GM08714 (cell line): ENCODE results near the gene LARGE1.

Source experiments
- H3K4me3 ChIP-seq: fragments of 200-500 bp; sonication (Bioruptor generic); 2 replicates; pipeline ENCODE4 v1.5.1; 2014; ENCODE audit warnings: mild to moderate bottlenecking, low read length, inconsistent platforms
- ZNF274 ChIP-seq: IDR thresholded peaks from 2 replicates; pipeline ENCODE4 v1.6.1; 2012; ENCODE audit warnings: mild to moderate bottlenecking, low read depth, low read length

LARGE1 gene

DNA sequence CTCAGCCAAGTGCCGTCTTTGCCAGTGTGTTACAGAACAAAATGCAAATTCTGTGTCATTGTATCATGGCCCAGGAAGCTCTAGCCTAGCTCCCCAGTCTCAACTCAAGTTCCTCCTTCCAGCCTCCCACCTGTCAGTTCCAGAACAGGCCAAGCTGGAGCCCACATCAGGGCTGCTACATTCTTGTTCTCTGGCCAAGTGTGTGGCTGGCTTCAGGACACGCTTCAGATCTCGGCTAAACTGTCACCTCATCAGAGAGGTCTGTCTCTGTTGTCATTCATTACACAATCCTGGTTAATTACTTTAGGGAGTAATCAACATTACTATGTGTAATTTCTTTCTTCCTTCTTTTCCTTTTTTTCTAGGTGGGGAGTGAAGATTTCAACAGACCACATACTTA, 515.1 kb downstream of the LARGE1 start:
- TF ChIP-seq ZNF274, result no peak
- H3K4me3 ChIP-seq, result no peak overlapping the region

DNA sequence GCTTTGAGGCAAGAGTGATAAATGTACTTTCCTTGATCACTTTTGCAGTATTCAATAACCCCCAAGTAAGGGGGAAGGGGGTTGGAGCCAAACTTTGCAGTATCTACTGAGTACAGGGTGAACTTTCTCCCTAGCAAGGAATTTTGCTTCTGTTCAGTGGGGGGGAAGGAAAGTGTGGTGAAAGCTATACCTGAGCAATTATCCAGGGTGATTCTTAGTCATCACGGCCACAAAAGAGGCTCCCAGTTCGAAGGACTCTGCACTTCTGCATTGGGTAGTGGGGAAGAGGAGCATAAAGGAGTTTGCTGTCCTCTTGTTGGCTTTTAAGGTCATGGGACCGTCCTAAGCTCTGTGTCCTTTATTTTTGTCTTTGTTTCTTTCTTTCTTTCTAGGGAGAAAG, 515.6 kb downstream of the LARGE1 start:
- H3K4me3 ChIP-seq, result no peak overlapping the region
- no peak for TF ChIP-seq ZNF274

DNA sequence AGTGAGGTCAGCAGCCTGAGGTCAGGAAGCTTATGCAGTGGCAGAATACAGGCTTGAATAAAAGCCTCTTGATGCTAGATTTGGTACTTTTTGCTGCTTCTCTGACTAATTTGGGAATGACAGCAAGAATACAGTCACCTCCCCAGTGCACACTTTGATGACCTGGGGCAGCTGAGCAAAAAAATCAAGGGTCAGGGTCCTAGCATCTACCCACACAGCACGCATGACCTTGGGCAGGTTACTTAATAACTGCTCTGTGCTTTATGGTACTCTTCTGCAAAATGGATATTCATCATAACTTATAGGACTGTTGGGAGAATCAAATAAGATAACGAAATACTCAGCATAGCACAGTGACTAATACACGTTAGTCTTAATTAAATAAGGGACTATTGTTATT, 518.0 kb downstream of the LARGE1 start:
- no peak overlapping the region for H3K4me3 ChIP-seq
- TF ChIP-seq ZNF274, result no peak

DNA sequence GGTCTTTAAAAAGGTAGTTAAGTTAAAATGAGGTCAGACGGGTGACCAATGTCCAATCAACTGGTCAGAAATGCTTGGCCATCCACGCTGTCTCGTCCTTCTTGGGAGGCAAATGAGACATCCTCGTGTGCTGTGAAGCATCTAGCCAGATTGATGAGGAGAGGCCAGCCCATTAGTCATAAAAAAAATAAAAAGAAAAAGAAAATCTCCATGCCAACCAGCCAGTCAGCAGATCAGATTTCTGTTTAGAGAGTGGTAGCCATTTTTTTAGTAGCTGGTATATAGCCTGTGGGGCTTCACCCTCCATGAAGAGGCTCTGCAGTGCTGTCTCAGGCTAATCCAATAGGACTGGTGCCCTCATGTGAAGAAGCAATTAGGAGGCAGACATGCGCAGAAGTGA, 519.0 kb downstream of the LARGE1 start:
- TF ChIP-seq ZNF274, result no peak
- no peak overlapping the region for H3K4me3 ChIP-seq

DNA sequence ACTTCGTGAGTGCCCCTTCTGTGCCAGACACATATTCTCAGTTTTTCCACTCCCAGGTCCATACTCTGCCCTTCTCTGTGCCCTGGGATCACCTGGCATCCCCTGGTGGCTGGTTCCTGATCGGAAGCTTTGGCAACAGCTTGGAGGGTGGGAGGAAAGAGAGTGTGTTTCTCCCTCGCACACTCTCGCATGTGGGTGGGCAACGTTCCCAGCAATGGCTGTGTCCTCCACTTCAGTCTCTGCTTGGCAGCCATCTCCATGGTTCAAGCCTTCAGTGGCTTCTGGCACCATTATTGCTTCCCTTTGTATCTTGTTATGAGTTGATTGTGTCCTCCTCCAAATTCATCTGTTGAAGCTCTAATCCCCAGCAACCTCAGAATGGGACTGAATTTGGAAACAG, 519.4 kb downstream of the LARGE1 start:
- no peak for TF ChIP-seq ZNF274

DNA sequence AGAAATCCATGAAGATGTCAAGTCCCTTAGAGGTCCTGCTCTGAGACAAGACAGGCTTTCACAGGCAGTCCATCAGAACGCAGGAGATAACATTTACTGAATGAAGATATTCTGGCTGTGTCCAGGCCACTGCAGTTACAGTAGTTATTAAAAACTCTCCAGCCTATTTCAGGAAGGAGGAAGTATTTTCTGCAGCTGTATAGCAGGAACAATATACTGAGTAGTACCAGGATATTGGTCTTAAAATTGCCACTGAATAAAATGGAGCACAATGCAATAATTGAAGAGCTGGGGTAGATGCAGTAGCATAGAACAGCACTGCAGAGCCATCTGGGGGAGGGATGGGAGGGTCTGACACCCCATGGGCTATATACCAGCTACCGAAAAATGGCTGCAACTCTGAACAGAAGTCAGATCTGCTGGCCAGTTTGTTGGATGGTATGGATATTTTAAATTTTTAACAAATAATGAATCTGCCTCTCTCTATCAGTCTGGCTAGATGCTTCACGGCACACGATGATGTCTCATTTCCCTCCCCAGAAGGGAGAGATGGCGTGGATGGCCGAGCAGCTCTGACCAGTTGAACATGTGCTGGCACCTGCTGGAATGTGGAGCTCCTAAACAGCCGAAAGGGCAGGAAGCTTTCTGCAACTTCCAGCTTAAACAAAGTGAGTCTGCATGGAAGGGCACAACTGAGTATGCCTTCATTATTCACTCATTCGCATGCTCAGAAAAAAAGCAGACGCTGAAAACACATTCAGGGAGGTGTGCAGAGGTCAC, 520.0 kb downstream of the LARGE1 start:
- TF ChIP-seq ZNF274, result no peak
- no peak overlapping the region for H3K4me3 ChIP-seq

More for the DNA sequence above, 519.4 kb downstream of the LARGE1 start:
- H3K4me3 ChIP-seq, result no peak overlapping the region

DNA sequence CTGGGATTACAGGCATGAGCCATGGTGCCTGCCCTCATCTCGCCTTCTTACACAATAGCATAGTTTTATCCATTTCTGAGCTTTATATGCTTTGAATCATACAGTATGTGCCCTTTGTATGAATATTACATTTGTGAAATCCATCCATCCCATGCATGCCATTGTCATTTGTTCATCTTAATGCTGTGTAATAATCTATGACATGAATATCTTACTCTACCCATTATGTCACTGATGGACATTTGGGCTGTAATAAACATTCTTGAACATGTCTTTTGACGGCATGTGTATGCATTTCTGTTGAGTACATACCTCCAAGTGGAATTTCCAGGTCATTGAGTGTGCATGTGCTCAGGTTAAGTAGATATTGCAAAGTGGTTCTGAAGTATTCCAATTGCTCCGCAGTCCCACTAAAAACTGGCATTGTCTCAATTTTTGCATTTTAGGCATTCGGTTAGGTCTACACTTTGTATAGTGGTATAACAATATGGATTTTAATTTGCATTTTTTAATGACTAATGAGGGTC, 522.8 kb downstream of the LARGE1 start:
- TF ChIP-seq ZNF274, result no peak
- no peak overlapping the region for H3K4me3 ChIP-seq

DNA sequence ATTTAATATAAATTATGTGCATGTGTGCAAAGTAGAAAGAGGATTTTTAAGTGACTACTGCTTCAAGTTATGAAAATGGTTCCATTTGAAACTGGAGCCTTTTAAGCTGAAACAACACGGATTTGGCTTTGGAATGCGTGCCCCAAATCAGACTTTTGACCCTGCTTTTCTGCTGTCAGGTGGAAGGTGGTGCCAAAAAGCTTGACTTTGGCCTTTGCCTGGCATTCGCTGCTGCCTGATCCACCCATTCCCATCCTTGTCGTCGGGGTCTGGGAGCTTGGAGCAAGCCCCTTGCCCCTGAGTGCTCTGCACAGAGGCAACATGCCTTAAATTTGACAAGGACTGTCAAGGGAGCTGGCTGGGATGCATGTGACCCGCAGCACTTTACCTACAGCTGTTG, 526.8 kb downstream of the LARGE1 start:
- no peak for TF ChIP-seq ZNF274
- no peak overlapping the region for H3K4me3 ChIP-seq

DNA sequence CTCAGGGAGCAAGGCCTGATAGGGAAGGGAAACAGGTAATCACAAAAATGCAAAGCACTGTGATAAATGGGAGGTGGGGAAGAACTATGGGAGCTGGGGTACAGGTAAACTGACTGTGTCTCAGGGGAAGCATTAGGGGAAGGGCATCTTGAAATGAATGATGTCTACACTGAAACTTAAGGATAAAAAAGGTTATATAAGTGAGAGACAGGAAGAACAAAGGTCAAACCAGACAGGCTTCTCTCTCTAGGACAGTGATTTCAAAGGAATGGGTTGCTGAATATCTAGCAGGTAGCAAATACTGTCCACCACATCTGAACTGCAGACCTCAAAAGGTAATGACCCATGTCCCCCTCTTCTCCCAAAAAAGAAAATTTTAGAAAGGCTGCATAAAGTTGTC, 529.0 kb downstream of the LARGE1 start:
- TF ChIP-seq ZNF274, result no peak
- H3K4me3 ChIP-seq, result no peak overlapping the region

DNA sequence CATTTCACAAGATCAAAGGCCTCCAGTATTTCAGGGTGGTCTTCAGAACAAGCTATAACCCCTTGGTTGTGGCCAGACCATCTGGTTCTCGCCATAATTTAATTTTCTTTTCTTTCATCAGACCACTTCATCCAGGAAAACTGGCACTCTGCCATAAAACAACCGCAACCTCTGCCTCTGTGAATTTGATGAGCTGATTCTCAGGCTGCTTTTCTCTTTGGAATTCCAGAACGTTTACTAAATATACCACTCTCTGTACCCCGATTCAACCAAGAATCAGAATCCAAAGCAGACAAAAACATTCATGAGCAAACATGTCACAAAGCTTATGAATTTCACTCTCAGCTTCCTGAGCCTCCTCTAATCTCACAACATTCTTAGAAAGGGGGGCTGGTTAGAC, 530.3 kb downstream of the LARGE1 start:
- no peak overlapping the region for H3K4me3 ChIP-seq
- no peak for TF ChIP-seq ZNF274

DNA sequence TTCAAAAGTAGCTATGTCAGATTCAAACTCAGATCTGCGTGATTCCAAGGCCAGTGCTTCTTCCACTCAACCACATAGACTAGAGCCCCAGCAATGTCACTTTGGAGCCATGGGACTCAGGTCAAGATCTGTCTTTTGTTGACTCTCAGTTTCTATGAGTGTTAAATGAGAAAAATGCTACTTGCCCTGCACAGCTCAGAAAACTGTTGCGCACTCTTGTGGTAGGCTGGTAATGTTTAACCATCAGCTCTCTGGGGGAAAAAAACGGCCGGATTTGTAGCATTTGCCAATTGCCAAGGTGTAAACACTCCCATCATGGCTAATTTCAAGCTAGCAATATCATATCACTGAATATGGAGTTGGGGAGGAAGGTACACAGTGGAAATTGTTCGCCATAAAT, 534.0 kb downstream of the LARGE1 start:
- H3K4me3 ChIP-seq, result no peak overlapping the region
- no peak for TF ChIP-seq ZNF274

DNA sequence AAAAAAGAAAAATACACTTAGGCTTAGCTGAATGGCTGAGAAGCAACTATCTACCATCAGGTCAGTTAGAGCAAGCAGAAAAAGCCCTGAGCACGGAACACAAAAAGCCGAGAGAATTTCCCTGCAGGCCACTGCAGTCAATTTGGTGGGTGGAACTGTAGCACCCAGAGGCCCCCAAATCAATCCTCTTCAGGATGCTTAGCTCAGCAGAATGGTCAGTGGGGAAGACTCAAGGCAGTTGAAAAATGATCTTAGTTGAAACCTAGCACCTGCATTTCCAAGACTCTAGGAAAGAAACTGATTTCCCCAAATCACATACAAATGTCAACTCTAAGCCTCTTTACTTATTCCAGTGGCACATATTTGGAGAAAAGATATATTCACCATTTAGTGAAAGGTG, 534.7 kb downstream of the LARGE1 start:
- no peak for TF ChIP-seq ZNF274
- no peak overlapping the region for H3K4me3 ChIP-seq

DNA sequence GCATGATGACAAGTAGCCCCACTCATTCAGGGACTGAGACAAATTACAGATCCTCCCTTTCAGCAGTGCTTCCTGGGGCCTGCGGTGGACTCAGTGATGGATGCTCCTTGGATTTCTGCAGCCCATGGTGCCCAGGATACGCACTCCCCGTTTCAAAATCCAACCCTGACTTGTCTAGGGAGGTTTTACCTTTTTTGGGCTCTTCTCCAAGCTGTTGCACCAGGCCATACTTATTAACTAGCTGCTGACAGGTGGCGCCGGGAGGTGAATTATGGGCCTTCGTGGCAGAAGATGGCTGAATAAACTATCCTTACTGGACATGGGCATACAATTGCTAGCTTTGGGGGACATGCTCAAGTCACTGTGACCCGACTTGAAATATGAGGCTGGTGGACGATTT, 537.8 kb downstream of the LARGE1 start:
- H3K4me3 ChIP-seq, result no peak overlapping the region

DNA sequence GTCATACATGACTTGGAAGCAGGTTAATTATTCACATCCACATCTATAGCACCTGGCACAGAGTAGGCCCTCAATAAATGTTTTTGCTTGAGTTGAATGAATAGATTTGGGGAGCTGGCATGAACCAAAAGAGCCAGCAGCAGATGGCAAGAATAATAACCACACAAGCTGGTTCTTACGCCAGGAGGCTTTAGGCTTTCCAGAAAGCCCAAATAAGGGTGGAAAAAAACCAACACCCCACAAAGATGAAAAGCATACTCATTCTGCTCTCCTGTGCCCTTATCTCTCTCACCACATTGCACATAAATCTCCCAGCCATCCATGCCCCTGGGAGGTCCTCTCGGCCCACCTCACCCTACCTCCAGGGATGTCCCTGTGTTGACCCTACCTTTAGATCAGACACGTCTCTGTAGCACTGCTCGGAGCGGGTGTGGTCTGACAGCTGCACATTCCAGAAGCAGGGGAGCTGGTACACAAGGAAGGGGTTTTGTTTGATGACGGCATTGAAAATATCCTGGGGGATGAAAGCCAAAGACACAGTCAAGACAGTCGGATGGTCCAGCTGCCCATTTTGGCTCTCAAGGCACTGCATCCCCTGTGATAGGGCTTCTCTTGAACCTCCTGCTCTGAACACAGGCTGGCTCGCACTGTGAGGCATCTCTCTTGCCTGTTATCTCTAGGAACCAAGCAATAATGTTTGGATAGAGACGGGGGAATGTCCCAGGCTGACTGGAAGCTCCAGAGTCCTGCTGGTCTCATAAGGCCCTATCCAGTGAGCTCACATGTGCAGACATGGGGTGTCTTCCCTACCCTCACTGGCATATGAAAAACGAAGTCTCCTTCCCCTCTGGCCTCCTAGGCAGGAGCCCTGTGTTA, 538.5 kb downstream of the LARGE1 start:
- TF ChIP-seq ZNF274, result no peak
- no peak overlapping the region for H3K4me3 ChIP-seq

More for the DNA sequence above, 537.8 kb downstream of the LARGE1 start:
- no peak for TF ChIP-seq ZNF274
